HG02943 (cell line): ENCODE results near the gene CPLANE2.
"Not testable (repeated sequence)": the region's sequence is repeated elsewhere in the genome, so short reads cannot be mapped to it uniquely, and the experiment has no call there.

ENCODE experiments used
- ATAC-seq: cut with Tn5 transposase; IDR thresholded peaks from one replicate; pipeline ENCODE4 v1.9.1; 2021; ENCODE audit warnings: mild to moderate bottlenecking, low read depth, moderate library complexity; ENCODE audit not compliant: unreplicated experiment

Gene CPLANE2

GRCh38 chr1:16249596-16250241 is 12.7 kb upstream of the CPLANE2 start:
- no peak for ATAC-seq

GRCh38 chr1:16248603-16249516 is 11.9 kb upstream of the CPLANE2 start:
- ATAC-seq, result no peak

- ATAC-seq, result no peak
These were observed 11.0 kb upstream of the CPLANE2 start for GRCh38 chr1:16248007-16248436.

DNA sequence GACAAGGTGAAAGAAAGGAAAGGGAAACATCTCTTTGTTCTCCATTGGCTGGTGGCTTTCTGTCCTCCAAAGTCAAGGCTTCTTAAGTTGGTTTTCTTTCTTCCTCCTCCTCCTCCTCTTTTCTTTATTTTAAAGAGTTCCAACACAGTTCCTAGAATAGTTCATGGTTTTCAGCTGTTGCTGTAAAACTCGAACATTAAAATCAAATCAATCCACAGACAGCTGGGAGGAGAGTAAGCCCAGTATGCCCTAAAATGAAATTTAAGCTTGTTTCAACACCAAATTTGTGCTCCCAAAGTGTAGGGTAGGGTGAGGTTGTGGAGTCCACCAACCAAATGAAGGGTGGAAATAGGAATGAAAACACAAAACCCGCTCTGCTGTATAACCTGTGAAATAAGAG is 10.5 kb upstream of the CPLANE2 start:
- ATAC-seq, result no peak

DNA sequence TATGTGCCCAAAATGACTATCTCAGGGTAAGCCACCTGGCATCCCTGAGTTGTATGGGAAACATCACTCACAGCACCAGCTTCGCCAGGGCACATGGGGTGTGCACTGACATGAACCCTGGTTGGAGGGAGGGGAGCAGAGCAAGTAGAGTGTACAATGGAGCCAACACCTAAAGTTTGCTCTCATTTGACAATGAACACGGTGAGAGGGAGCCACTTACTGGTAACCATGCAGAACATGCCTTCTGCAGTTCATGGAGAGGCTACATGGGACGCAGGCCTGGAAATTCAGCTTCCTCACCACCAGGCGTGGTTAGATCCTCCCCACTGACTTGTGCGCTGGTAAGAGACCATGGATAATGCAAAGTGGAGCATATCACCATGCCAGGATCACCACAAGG is 10.0 kb upstream of the CPLANE2 start:
- no peak for ATAC-seq

DNA sequence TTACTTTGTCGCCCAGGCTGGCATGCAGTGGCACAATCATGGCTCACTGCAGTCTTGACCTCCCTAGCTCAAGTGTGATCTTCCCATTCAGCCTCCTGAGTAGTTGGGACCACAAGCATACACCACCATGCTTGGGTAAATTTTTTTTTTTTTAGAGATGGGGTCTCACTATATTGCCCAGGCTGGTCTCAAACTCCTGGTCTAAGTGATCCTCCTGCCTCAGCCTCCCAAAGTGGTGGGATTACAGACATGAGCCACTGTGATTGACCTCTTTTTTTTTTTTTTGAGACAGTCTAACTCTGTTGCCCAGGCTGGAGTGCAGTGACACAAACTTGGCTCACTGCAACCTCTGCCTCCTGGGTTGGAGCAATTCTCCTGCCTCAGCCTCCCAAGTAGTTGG is 9.3 kb upstream of the CPLANE2 start:
- not testable (repeated sequence) for ATAC-seq

GRCh38 chr1:16245476-16246196 is 8.7 kb upstream of the CPLANE2 start:
- ATAC-seq, result no peak

DNA sequence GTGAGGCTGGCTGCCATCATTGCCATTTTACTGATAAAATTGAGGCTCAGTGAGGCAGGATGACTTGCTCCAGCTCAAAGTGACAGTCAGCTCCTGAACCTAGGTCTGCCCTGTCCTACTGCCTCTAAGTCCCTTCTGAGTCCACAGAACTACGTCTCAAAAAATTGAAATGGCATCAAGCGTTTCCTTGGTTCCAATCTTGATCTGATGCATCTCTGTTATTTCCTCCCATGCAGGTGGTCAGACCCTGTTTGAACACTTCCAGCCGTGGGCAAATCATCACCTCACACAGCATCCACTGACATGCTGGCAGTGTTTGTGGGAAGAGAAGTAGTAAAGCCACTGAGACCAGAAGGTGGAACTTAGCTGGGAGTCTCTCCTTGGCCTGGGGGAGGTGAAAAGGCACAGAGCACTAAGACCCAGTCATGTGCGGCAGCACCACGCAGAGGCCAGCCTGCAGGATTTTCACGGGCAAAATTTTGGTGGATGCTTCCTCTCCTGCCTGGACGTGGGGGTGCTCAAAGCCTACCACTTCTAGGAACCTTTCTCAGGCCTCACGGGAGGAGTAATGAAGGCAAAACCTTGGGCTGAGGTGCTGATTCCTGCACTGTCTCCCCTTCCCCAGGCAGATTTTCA is 7.8 kb upstream of the CPLANE2 start:
- ATAC-seq, result no peak

- ATAC-seq, result no peak
These were observed 7.1 kb upstream of the CPLANE2 start for GRCh38 chr1:16243936-16244649.

DNA sequence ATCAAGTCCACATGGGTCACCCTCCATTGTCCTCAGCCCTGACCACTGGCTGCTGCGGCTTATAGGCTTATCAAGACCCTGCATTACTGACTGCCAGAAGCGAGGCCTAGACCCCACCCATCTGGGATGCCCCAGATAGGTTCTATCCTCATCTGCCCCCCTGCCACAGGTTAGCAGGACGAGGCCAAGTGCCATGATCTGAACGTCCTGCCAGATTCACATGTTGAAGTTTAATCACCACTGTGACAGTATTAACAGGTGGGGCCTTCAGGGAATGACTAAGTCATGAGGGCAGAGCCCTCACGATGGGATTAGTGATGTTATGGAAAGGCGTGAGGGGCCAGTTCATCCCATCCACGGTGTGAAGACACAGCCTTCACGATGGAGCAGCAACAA is 6.2 kb upstream of the CPLANE2 start:
- ATAC-seq, result no peak

GRCh38 chr1:16242556-16243214 is 5.7 kb upstream of the CPLANE2 start:
- ATAC-seq, result no peak

DNA sequence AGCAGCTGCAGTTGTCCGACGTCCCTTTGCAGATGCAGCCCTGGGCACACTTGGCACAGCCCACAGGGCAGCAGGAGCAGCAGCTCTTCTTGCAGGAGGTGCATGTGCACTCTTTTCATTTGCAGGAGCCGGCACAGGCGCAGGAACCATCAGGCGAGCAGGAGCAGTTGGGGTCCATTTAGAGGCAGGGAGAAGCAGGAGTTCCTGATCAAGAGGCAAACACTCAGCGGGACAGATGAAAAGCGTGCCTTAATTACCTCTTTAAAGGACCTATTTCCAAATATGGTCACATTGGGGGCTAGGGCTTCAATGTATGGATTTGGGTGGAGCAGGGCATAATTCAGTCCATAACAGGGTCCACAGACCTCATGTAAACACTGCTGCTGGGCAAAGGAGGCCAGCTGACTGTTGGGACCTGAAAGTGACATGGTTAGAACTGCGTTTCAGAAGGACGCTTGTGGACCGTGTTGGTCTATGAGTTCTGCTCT is 4.3 kb upstream of the CPLANE2 start:
- ATAC-seq, result no peak

DNA sequence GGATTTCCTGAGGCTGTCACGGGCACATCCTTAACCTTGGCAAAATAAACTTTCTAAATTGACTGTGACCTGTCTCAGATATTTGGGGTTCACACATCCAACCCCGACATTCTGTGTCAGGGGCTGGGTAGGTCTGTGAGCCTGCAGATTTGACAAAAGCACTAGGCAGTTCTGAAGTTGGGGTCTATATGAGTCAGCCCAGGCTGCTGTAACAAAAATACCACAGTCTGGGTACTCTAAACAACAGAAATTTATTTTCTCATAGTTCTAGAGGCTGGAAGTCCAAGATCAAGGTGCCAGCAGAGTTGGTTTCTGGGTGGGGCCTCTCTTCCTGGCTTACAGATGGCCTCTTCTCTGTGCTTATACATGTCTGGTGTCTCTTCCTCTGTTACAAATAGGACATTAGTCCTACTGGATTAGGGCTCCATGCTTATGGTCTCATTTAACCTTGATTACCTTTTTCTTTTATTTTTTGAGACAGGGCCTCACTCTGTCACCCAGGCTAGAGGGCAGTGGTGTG is 3.0 kb upstream of the CPLANE2 start:
- ATAC-seq, result no peak

GRCh38 chr1:16237343-16237830 is 404 bp upstream of the CPLANE2 start:
- no peak for ATAC-seq

- ATAC-seq, result peak; percentile 51
These were observed 956 bp downstream of the CPLANE2 start for GRCh38 chr1:16235944-16236510.

- ATAC-seq, result no peak
These were observed 1.6 kb downstream of the CPLANE2 start for GRCh38 chr1:16235347-16235746.

GRCh38 chr1:16233431-16233830 is 3.6 kb downstream of the CPLANE2 start:
- no peak for ATAC-seq

DNA sequence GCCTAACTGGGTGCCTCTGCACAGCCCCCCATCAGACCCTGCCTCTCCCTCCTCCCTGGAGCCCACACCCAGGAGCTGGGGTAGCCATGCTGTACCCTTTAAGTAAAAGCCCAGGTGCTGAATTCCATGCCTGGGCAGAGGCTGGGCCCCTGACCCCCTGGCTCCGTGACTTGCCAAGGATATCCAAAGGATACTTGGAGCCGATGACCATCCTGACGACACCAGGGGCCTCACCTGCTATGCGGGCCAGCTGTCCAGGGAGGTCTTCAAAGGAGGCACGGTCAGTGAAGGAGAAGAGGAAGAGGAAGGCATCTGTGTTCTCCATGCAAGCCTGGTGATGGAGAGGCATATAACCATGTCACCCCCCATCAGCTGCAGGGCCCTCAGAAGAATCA is 4.7 kb downstream of the CPLANE2 start:
- ATAC-seq, result no peak
